Activated naive CD4-positive, alpha-beta T cell treated with anti-CD3 and anti-CD28 coated beads for 36 hours (primary cell): ENCODE data around the gene SLC39A10. TPM values are rescaled to one million over a fixed set of nuclear protein-coding genes. Genes with fewer than 3 reads are reported as not detected.
"Not testable (repeated sequence)": the region's sequence is repeated elsewhere in the genome, so short reads cannot be mapped to it uniquely, and the experiment has no call there.

ENCODE experiments used
- CTCF ChIA-PET: fragments of 350-600 bp; sonication (Branson Sonifier 250); formaldehyde crosslinking; loops from one replicate; lab custom pipeline; 2021; ENCODE audit warnings: antibody characterized with exemption; lab: Charles Lee
- DNase-seq: peaks from one replicate; pipeline ENCODE4 v3.0.0-alpha.2; 2020
- H3K27ac Mint-ChIP-seq: one replicate; pipeline ENCODE4 v1.8.0; 2021; ENCODE audit warnings: mild to moderate bottlenecking, mixed read lengths
- H3K27me3 Mint-ChIP-seq: one replicate; pipeline ENCODE4 v1.8.0; 2021; ENCODE audit warnings: low read depth, mixed read lengths
- H3K36me3 Mint-ChIP-seq: one replicate; pipeline ENCODE4 v1.8.0; 2021; ENCODE audit warnings: low read depth, mixed read lengths
- H3K4me1 Mint-ChIP-seq: one replicate; pipeline ENCODE4 v1.8.0; 2021; ENCODE audit warnings: low read depth, mixed read lengths
- H3K4me3 Mint-ChIP-seq: one replicate; pipeline ENCODE4 v1.8.0; 2021; ENCODE audit warnings: mild to moderate bottlenecking, moderate library complexity, mixed read lengths
- H3K9me3 Mint-ChIP-seq: one replicate; pipeline ENCODE4 v1.8.0; 2021; ENCODE audit warnings: mixed read lengths
- intact Hi-C: fragments of 100-400 bp; cut with micrococcal nuclease; formaldehyde crosslinking; loops from one replicate; pipeline ENCODE4 v1.15.1; 2023
- total RNA-seq, 2 experiments: library from RNA; stranded (reverse); gene quantifications; one replicate each; pipeline ENCODE4 v1.2.3, GENCODE V29; 2021

SLC39A10 gene
- total RNA-seq, 2 experiments from 2014 or later: 37.4 to 41.0 TPM

GRCh38 chr2:195663007-195663406, 6.0 kb downstream of the SLC39A10 start:
- Mint-ChIP-seq H3K9me3 (no peaks in the 10 kb centered on the region), H3K4me1 (peaks cover 52% of the 10 kb centered on the region), H3K4me3 (no peak overlapping the region), H3K27ac (peak overlapping the region; percentile 79), H3K27me3 (no peaks in the 10 kb centered on the region), H3K36me3 (peaks cover 24% of the 10 kb centered on the region)
- DNase-seq: no peak
- CTCF ChIA-PET: interaction anchor here (0.7 to 1.5 kb wide), 9 partner anchors 13 to 404 kb away, joined by 3 to 4 read pairs (median 3); no protein-coding TSS in a partner anchor
- intact Hi-C loops: no loop called here

- DNase-seq: no peak
- H3K36me3 Mint-ChIP-seq: peaks cover 9% of the 10 kb centered on the region
- H3K4me3 Mint-ChIP-seq: no peak overlapping the region
- intact Hi-C loops: loop anchor here (1.0 kb wide), 2 partner anchors 274 to 403 kb away; no protein-coding TSS in a partner anchor
- no peaks in the 10 kb centered on the region for H3K27me3 Mint-ChIP-seq
- no peaks in the 10 kb centered on the region for H3K9me3 Mint-ChIP-seq
- H3K27ac Mint-ChIP-seq: peak overlapping the region; percentile 41
- peaks cover 56% of the 10 kb centered on the region for H3K4me1 Mint-ChIP-seq
- CTCF ChIA-PET: interaction anchor here (0.7 to 2.8 kb wide), 6 partner anchors 8 to 673 kb away, joined by 3 to 18 read pairs (median 6); partner anchors contain the start of genes DNAH7 and SLC39A10
Measured at GRCh38 chr2:195664528-195664927, 7.5 kb downstream of the SLC39A10 start.

GRCh38 chr2:195665153-195665552, 8.1 kb downstream of the SLC39A10 start:
- CTCF ChIA-PET: interaction anchor here (0.7 to 2.8 kb wide), 5 partner anchors 8 to 402 kb away, joined by 4 to 18 read pairs (median 7); partner anchors contain the start of genes DNAH7 and SLC39A10
- Mint-ChIP-seq H3K27ac (peak overlapping the region; percentile 41), H3K4me1 (peaks cover 54% of the 10 kb centered on the region)
- H3K36me3 Mint-ChIP-seq, intact Hi-C loops, DNase-seq, H3K27me3 Mint-ChIP-seq, H3K4me3 Mint-ChIP-seq, H3K9me3 Mint-ChIP-seq: not testable (repeated sequence)

GRCh38 chr2:195666113-195666712, 9.2 kb downstream of the SLC39A10 start:
- Mint-ChIP-seq H3K9me3 (no peaks in the 10 kb centered on the region), H3K27me3 (no peaks in the 10 kb centered on the region), H3K27ac (no peak overlapping the region), H3K36me3 (no peaks in the 10 kb centered on the region), H3K4me3 (no peak overlapping the region), H3K4me1 (peaks cover 53% of the 10 kb centered on the region)
- intact Hi-C loops: no loop called here
- CTCF ChIA-PET: interaction anchor here (0.7 to 2.8 kb wide), 9 partner anchors 9 to 401 kb away, joined by 3 to 18 read pairs (median 3); partner anchors contain the start of genes DNAH7 and SLC39A10
- no peak for DNase-seq

GRCh38 chr2:195667974-195668373, 10.9 kb downstream of the SLC39A10 start:
- H3K4me1 Mint-ChIP-seq: peaks cover 45% of the 10 kb centered on the region
- DNase-seq: no peak
- no peak overlapping the region for H3K27ac Mint-ChIP-seq
- no peaks in the 10 kb centered on the region for H3K9me3 Mint-ChIP-seq
- peaks cover 1% of the 10 kb centered on the region for H3K36me3 Mint-ChIP-seq
- H3K4me3 Mint-ChIP-seq: no peak overlapping the region
- intact Hi-C loops: no loop called here
- no peaks in the 10 kb centered on the region for H3K27me3 Mint-ChIP-seq
- CTCF ChIA-PET: interaction anchor here (1.4 kb wide), 1 partner anchor 123 kb away, joined by 3 read pairs; no protein-coding TSS in a partner anchor

DNA sequence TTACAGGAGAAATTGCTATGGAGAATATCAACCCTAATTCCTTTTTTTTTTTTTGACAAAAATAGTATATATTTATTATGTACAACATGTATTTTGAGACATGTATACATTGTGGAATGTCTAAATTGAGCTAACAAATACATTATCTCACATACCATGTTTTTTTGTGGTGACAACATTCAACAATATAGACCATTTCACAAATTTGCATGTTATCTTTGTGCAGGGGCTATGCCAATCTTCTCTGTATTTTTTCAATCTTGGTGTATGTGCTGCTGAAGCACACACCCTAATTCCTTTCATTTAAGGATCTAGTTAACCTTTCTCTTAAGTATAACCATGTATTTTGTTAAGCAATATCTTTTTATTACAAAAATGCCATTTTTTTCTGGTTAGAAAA, 13.2 kb downstream of the SLC39A10 start:
- Mint-ChIP-seq H3K36me3 (peaks cover 4% of the 10 kb centered on the region), H3K27me3 (no peaks in the 10 kb centered on the region), H3K4me1 (peaks cover 37% of the 10 kb centered on the region), H3K27ac (no peak overlapping the region), H3K9me3 (no peaks in the 10 kb centered on the region), H3K4me3 (no peak overlapping the region)
- DNase-seq: no peak
- intact Hi-C loops: no loop called here
- CTCF ChIA-PET: interaction anchor here (0.8 kb wide), 1 partner anchor 397 kb away, joined by 3 read pairs; no protein-coding TSS in a partner anchor

- Mint-ChIP-seq H3K4me1 (peaks cover 32% of the 10 kb centered on the region), H3K9me3 (no peaks in the 10 kb centered on the region), H3K36me3 (peaks cover 4% of the 10 kb centered on the region), H3K27ac (no peak overlapping the region), H3K4me3 (no peak overlapping the region), H3K27me3 (no peaks in the 10 kb centered on the region)
- no peak for DNase-seq
- intact Hi-C loops: no loop called here
- CTCF ChIA-PET: interaction anchor here (1.0 kb wide), 1 partner anchor 11 kb away, joined by 4 read pairs; no protein-coding TSS in a partner anchor
Measured at GRCh38 chr2:195671563-195671962, 14.5 kb downstream of the SLC39A10 start.

GRCh38 chr2:195672674-195673073, 15.6 kb downstream of the SLC39A10 start:
- CTCF ChIA-PET: interaction anchor here (1.0 to 1.1 kb wide), 3 partner anchors 8 to 405 kb away, joined by 3 to 5 read pairs (median 4); no protein-coding TSS in a partner anchor

GRCh38 chr2:195674491-195675221, 17.6 kb downstream of the SLC39A10 start:
- H3K27ac Mint-ChIP-seq: no peak overlapping the region
- DNase-seq: no peak
- peaks cover 6% of the 10 kb centered on the region for H3K36me3 Mint-ChIP-seq
- peaks cover 33% of the 10 kb centered on the region for H3K4me1 Mint-ChIP-seq
- CTCF ChIA-PET: no interaction called here
- intact Hi-C loops: no loop called here
- no peaks in the 10 kb centered on the region for H3K27me3 Mint-ChIP-seq
- no peak overlapping the region for H3K4me3 Mint-ChIP-seq
- no peaks in the 10 kb centered on the region for H3K9me3 Mint-ChIP-seq

More at GRCh38 chr2:195672674-195673073, 15.6 kb downstream of the SLC39A10 start:
- Mint-ChIP-seq H3K4me1 (peaks cover 31% of the 10 kb centered on the region), H3K36me3 (peaks cover 6% of the 10 kb centered on the region), H3K27me3 (no peaks in the 10 kb centered on the region), H3K4me3 (no peak overlapping the region), H3K9me3 (no peaks in the 10 kb centered on the region), H3K27ac (no peak overlapping the region)
- DNase-seq: no peak
- intact Hi-C loops: no loop called here

DNA sequence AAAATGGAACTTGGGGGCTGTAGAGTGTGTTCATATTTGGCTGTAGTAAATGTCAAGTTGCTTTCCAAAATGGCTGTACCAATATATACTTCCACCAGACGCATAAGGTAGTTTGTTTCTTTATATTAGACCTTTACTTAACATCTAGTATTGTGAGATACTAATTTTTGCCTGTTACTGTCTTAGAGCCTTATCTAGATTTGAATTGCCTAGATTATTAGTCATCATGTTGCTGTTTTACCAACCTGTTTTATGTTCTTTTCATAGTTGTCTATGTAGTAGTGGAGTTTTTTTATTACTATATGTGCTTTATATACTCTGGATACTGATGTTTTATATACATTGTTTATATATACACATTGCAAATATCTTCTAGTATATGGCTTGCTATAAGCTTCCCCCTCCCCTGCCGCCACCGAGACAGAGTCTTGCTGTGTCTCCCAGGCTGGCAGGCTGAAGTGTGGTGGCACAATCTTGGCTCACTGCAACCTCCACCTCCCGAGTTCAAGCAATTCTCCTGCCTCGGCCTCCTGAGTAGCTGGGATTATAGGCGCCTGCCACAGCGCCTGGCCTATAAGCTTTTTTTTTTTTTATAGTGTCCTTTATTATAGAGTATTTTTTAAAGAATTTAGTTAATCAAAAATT, 18.9 kb downstream of the SLC39A10 start:
- DNase-seq: no peak
- no peak overlapping the region for H3K27ac Mint-ChIP-seq
- CTCF ChIA-PET: interaction anchor here (0.6 to 1.4 kb wide), 2 partner anchors 13 to 796 kb away, joined by 4 read pairs; no protein-coding TSS in a partner anchor
- H3K27me3 Mint-ChIP-seq: no peaks in the 10 kb centered on the region
- peaks cover 34% of the 10 kb centered on the region for H3K4me1 Mint-ChIP-seq
- H3K4me3 Mint-ChIP-seq: no peak overlapping the region
- intact Hi-C loops: no loop called here
- H3K36me3 Mint-ChIP-seq: peaks cover 17% of the 10 kb centered on the region
- no peaks in the 10 kb centered on the region for H3K9me3 Mint-ChIP-seq

DNA sequence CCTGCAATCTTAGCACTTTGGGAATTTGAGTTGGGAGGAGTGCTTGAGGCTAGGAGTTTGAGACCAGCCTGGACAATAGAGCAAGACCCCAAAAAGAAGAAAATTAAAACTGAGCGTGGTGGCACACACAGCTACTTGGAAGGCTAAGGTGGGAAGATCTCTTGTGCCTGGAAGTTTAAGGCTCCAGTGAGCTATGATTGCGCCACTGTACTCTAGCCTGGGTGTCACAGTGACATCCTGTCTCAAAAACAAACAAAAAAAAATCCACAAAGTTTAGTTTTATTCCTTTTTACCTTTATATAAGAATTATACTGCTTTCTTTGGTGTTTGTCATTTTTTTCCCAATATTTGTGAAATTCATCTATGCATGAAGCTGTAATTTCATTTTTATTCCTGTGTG, 20.3 kb downstream of the SLC39A10 start:
- intact Hi-C loops: no loop called here

DNA sequence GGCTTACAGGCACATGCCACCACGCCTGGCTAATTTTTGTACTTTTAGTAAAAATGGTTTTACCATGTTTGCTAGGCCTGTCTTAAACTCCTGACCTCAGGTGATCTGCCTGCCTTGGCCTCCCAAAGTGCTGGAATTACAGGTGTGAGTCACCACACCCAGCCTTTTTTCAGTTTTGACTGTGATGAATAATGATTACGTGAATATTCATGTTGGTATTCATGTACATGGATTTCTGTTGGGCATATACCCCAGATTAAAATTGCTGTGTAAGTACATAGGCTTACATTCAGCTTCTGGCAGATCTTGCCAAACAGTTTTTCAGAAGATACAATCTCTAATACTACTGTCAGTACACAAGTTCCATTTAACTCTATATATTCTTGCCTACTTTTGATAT, 20.9 kb downstream of the SLC39A10 start:
- H3K9me3 Mint-ChIP-seq: no peaks in the 10 kb centered on the region
- H3K27me3 Mint-ChIP-seq: no peaks in the 10 kb centered on the region
- H3K27ac Mint-ChIP-seq: no peak overlapping the region
- peak; percentile 24 for DNase-seq
- H3K4me1 Mint-ChIP-seq: peaks cover 34% of the 10 kb centered on the region
- CTCF ChIA-PET: interaction anchor here (0.6 kb wide), 2 partner anchors 59 to 256 kb away, joined by 3 read pairs; no protein-coding TSS in a partner anchor
- no peak overlapping the region for H3K4me3 Mint-ChIP-seq
- intact Hi-C loops: no loop called here
- H3K36me3 Mint-ChIP-seq: peaks cover 19% of the 10 kb centered on the region

More for the DNA sequence above, 20.3 kb downstream of the SLC39A10 start:
- no peaks in the 10 kb centered on the region for H3K9me3 Mint-ChIP-seq
- no peaks in the 10 kb centered on the region for H3K27me3 Mint-ChIP-seq
- H3K36me3 Mint-ChIP-seq: peaks cover 19% of the 10 kb centered on the region
- H3K27ac Mint-ChIP-seq: no peak overlapping the region
- H3K4me3 Mint-ChIP-seq: no peak overlapping the region
- CTCF ChIA-PET: interaction anchor here (0.6 to 1.0 kb wide), 3 partner anchors 17 to 59 kb away, joined by 3 read pairs; no protein-coding TSS in a partner anchor
- peaks cover 35% of the 10 kb centered on the region for H3K4me1 Mint-ChIP-seq
- DNase-seq: no peak
